WTC11 (cell line): Measurements from ENCODE around the gene ZNF496.

ENCODE experiments used
- AFF4 ChIP-seq: sonication (generic); formaldehyde crosslinking; IDR thresholded peaks from 2 replicates; pipeline ENCODE4 v1.8.1; 2023; ENCODE audit warnings: mild to moderate bottlenecking, missing genetic modification reagents, borderline replicate concordance
- ATF3 ChIP-seq: sonication (generic); formaldehyde crosslinking; conservative IDR thresholded peaks from 2 replicates; pipeline ENCODE4 v1.8.1; 2022; ENCODE audit warnings: mild to moderate bottlenecking, missing genetic modification reagents
- CREB1 ChIP-seq: sonication (generic); formaldehyde crosslinking; IDR thresholded peaks from 2 replicates; pipeline ENCODE4 v1.8.0; 2023; ENCODE audit warnings: mild to moderate bottlenecking, missing genetic modification reagents
- CTCF ChIP-seq: fragments of 200-600 bp; IDR thresholded peaks from 2 replicates; pipeline ENCODE4 v1.8.0; 2022; ENCODE audit warnings: antibody characterized with exemption
- ETV6 ChIP-seq: sonication (generic); formaldehyde crosslinking; IDR thresholded peaks from 2 replicates; pipeline ENCODE4 v1.8.1; 2022; ENCODE audit warnings: mild to moderate bottlenecking, missing genetic modification reagents
- MAX ChIP-seq: sonication (generic); formaldehyde crosslinking; IDR thresholded peaks from 2 replicates; pipeline ENCODE4 v1.8.0; 2022; ENCODE audit warnings: mild to moderate bottlenecking, missing genetic modification reagents
- SOX15 ChIP-seq: fragments of 250-450 bp; sonication (Bioruptor Pico); IDR thresholded peaks from 2 replicates; pipeline ENCODE4 v1.9.0; 2021; ENCODE audit warnings: mild to moderate bottlenecking
- STAT6 ChIP-seq: sonication (generic); formaldehyde crosslinking; conservative IDR thresholded peaks from 2 replicates; pipeline ENCODE4 v1.8.1; 2023; ENCODE audit warnings: mild to moderate bottlenecking, low read depth, missing genetic modification reagents, moderate library complexity
- ZNF425 ChIP-seq: fragments of 250-450 bp; sonication (Bioruptor Pico); conservative IDR thresholded peaks from 2 replicates; pipeline ENCODE4 v1.9.0; 2021; ENCODE audit warnings: mild to moderate bottlenecking

GRCh38 chr1:247291833-247292561 lies 39.7 kb downstream of the ZNF496 start:
- no peak for TF ChIP-seq SOX15
- no peak for TF ChIP-seq CTCF
- TF ChIP-seq ZNF425 (CRISPR knock-in tag), result no peak
- TF ChIP-seq ATF3 (CRISPR knock-in tag), result no peak
- TF ChIP-seq MAX, result no peak
- TF ChIP-seq CREB1 (CRISPR knock-in tag), result no peak
- TF ChIP-seq AFF4 (CRISPR knock-in tag), result no peak
- no peak for TF ChIP-seq STAT6 (CRISPR knock-in tag)
- no peak for TF ChIP-seq ETV6 (CRISPR knock-in tag)
